H1 (cell line): ENCODE data around the gene NAGS. TPM values are rescaled to one million over a fixed set of nuclear protein-coding genes. Genes with fewer than 3 reads are reported as not detected.
A peak's percentile ranks its signal among the peaks of the same experiment; 100 is the strongest.

Experiments used
- ASH2L ChIP-seq: fragments of 200-600, 300-600 bp; sonication (generic); IDR thresholded peaks from one replicate; pipeline ENCODE4 v1.7.1; 2017; ENCODE audit warnings: low read length
- BACH1 ChIP-seq: IDR thresholded peaks from 2 replicates; pipeline ENCODE4 v1.6.1; 2012; ENCODE audit warnings: low read length, improper control_type of control experiment
- BCL11A ChIP-seq, 2 experiments: IDR thresholded peaks; one replicate each; pipeline ENCODE4 v1.6.1; 2011; ENCODE audit warnings: low read depth in 2 of 2, low read length in 2 of 2, mild to moderate bottlenecking in 2 of 2
- CHD2 ChIP-seq: IDR thresholded peaks from 2 replicates; pipeline ENCODE4 v1.6.1; 2012; ENCODE audit warnings: low read length, improper control_type of control experiment
- FOSL1 ChIP-seq: IDR thresholded peaks from 2 replicates; pipeline ENCODE4 v1.6.1; 2011; ENCODE audit warnings: mild to moderate bottlenecking, low read depth, low read length, moderate library complexity; ENCODE audit not compliant: insufficient read depth
- HDAC2 ChIP-seq, 2 experiments: fragments of 300-600 bp in 1 of 2; sonication (generic) in 1 of 2; IDR thresholded peaks; 2 replicates each; pipeline ENCODE4 v1.6.1; 2011 to 2012; ENCODE audit warnings: low read depth in 2 of 2, low read length in 2 of 2, mild to moderate bottlenecking in 2 of 2, moderate library complexity in 2 of 2, borderline replicate concordance in 1 of 2, inconsistent platforms in 1 of 2
- KDM4A ChIP-seq: IDR thresholded peaks from one replicate; pipeline ENCODE4 v1.7.1; 2012; ENCODE audit warnings: low read depth, mild to moderate bottlenecking, moderate library complexity, low read length, inconsistent platforms; ENCODE audit not compliant: severe bottlenecking
- MAX ChIP-seq: IDR thresholded peaks from 2 replicates; pipeline ENCODE4 v1.6.1; 2012; ENCODE audit warnings: inconsistent platforms
- RAD21 ChIP-seq, 2 experiments: IDR thresholded peaks in 1 of 2; conservative IDR thresholded peaks in 1 of 2; 2 replicates each; pipeline ENCODE4 v1.6.1; 2011; ENCODE audit warnings: low read depth in 2 of 2, low read length in 2 of 2, improper control_type of control experiment in 1 of 2, inconsistent platforms in 1 of 2, mild to moderate bottlenecking in 1 of 2, moderate library complexity in 1 of 2
- SUZ12 ChIP-seq: fragments of 200-600 bp; sonication (generic); IDR thresholded peaks from 2 replicates; pipeline ENCODE4 v1.6.1; 2012; ENCODE audit warnings: mild to moderate bottlenecking, inconsistent platforms, low read length, moderate library complexity, mixed read lengths
- USF2 ChIP-seq: IDR thresholded peaks from 2 replicates; pipeline ENCODE4 v1.6.1; 2011; ENCODE audit warnings: low read length, improper control_type of control experiment
- polyA plus RNA-seq, 7 experiments: library from polyadenylated mRNA; depleted of rRNA in 3 of 7; stranded (reverse) in 5 of 7; unstranded in 2 of 7; fragments of >200 nt in 5 of 7; fragments of 200-250 nt in 2 of 7; gene quantifications; 1 replicate in 5 of 7; 2 replicates in 1 of 7; 4 replicates in 1 of 7; pipeline versions ENCODE4 v1.2.1 to v1.2.3, GENCODE V29; 2011 to 2013; ENCODE audit warnings: missing spikeins in 2 of 7, mixed read lengths in 2 of 7
- total RNA-seq: library from RNA; stranded (reverse); fragmentation: NEBNext Ultra II Directional; extraction: Animal tissue kit (Norgen Biotek cat#: 25700); gene quantifications from 2 replicates; pipeline ENCODE4 v1.2.1, GENCODE V29; 2021

The NAGS gene
- total and polyA plus RNA-seq, 2 of the 8 experiments (the other 6 are each of a cell fraction or from before 2014, with no cell fraction given) = 4.0 to 5.1 TPM

GRCh38 chr17:43994272-43995149, 9.9 kb upstream of the NAGS start (continued):
- TF ChIP-seq USF2 (no peak), CHD2 (peak; percentile 57; the same call in 1 of the 2 replicates), HDAC2 (IDR thresholded peaks at IDR 0.05; ENCODE audit: borderline replicate concordance in 1 of 2, low read depth in 2 of 2, low read length in 2 of 2) (peak; percentile 47 to 68; a peak in 1 of 4 replicates), ASH2L (peak; percentile 65), BCL11A (IDR thresholded peaks at IDR 0.05; ENCODE audit: low read depth in 2 of 2, low read length in 2 of 2) (no peak), SUZ12 (peak; percentile 39; the same call in 1 of the 2 replicates), MAX (peak; percentile 54; the same call in 1 of the 2 replicates), RAD21 (IDR thresholded peaks at IDR 0.05 in 1 of 2, conservative IDR thresholded peaks at IDR 0.05 in 1 of 2; ENCODE audit: low read depth in 2 of 2, low read length in 2 of 2) (peak; percentile 91 to 94), BACH1 (peak; percentile 92), FOSL1 (no peak), KDM4A (peak; percentile 83)
